Islet precursor cell (in vitro differentiated cells): ENCODE measurements around the gene TCEAL7.

Experiments used
- DNase-seq: peaks from one replicate; pipeline ENCODE4 v3.0.0-alpha.2; 2018

Gene TCEAL7

DNA sequence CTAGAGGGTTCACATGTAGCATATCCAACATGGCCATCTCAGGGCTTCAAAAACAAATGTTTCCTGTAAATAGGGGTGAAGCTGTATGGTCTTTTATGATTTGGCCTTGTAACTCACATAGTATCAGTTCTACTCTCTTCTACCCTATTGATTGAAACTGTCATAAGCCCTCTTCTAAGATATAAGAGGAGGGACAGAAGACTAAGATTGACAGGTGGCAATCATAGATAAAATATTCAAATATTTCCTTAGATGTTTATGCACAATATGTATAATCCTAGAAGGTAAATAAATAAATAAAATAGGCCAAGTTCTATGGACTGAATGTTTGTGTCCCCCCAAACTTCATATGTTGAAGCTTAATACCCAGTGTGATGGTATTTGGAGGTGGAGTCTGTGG lies 39.4 kb downstream of the TCEAL7 start:
- no peak for DNase-seq

DNA sequence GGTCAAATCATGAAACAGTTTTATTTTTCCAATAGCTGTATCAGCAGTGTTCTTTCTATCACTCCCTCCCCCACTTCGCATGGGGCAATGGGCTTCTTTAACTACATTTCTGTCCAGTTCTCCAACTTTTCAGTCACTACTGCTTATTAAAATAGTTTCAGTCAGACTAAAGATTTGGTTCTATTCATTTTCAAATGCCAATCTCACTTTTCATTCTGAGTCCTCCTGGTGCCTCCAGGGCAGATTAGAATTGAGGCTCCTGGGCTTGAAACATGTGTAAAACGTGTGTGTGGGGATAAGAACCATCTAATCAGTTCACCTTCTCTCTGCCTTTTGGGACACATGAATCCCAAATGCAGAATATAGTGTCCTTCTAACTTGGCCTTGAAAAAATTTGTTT lies 42.8 kb downstream of the TCEAL7 start:
- no peak for DNase-seq

DNA sequence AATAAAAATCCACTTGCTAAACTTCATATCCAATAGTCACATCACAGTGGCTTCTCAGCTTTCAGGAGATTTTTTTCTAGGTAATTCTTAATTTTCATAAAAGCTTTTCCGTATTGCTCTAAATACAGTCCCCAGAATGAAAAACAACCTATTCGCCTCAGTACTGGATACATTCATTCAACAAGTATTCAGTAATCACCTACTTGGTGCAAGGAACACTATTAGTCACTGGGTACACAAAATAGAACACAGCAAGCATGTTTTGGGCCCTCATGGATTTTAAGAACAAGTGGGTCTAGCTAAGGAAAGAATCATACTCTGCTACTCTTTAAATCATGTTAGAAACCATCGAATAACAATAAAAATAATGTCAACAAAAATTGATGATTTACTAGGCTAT lies 43.5 kb downstream of the TCEAL7 start:
- DNase-seq, result no peak

DNA sequence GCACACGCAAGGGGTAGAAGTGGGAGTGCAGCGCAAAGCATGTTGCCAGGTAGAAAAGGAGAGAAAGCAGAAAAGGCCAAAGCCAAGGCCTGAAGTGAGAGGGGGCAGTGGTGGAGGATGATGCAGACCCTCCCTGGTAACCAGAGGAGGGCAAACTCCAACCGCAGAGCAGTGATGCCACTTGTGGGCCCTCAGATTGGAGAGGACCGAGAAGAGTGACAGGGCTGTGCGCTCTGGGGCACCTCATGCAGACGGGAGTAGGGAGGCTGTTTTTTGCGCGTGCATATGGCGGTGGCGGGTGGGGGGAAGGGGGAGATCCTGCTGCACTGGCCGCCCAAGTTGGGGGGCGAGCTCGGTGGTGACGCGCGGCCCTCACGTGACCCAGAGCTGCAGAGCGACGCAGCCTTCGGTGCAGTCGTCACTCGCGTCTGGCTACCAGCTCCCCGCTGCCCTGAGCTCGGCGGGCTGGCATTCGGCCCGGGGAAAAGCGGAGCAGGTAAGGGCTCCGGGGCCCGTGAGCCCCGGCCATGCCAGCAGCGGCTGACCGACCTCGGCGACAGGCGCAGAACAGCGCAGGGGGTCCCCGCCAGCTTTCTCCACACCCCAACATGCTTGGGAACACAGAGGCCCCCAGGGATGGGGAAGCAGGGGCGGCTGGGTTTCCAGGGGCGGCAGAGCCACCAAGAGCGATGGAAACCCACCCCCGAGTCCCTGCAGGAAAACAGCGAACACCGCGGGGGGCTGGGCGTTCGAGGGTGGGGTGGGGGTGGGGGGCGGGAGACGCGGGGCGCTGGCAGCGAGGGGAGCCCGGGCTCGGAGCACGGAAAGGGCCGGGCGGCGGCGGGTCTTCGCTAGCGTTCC lies 46.3 kb downstream of the TCEAL7 start, which contains the start of gene BEX3:
Gene BEX3, plus strand, starts transcription at position 421 of the 861 bp plus-strand sequence. CDS start 984 bp downstream, outside the sequence.
- peak; percentile 90 for DNase-seq

DNA sequence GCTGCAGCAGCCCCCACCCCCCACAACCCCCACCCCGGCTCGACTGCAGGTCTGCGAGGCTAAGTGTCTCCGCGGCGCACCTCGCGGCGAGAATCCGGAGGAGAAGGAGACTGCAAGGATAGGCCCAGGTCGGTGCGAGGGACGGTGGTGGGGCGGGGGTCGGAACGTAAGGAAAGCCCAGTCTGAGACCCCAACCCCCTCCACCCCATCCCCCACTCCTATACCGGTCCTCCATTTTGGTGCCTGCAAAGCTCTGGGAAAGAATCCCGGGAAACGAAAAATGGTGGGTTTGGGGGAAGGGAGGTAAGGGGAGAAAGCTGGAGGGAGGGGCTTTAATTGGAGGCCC lies 46.9 kb downstream of the TCEAL7 start:
- peak; percentile 63 for DNase-seq

DNA sequence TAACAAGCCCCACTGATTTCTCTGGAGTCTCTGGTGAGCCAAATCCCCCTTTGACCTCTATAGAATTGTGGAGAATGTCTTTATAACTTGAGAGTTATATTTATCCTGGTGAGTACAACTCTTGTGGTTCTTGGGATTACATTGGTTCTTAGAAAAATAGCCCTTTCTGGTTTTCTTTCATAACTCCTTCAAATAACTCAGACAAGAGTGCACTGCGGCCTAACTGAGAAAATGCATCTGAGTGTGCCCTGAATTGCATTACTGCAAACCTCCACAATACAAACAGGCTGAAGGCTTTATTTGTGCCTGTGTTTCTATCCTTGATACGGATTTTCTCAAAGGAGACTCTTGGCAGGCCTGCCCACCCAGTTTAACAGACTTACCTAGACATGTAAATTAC lies 49.0 kb downstream of the TCEAL7 start:
- no peak for DNase-seq
